K562 (cell line): Measurements from ENCODE around the gene SYT7. TPM values are rescaled to one million over a fixed set of nuclear protein-coding genes. Genes with fewer than 3 reads are reported as not detected.

ENCODE experiments used
- KDM4B ChIP-seq, 2 experiments: fragments of 450-650 bp in 1 of 2; sonication (generic) in 1 of 2; IDR thresholded peaks; 2 replicates each; pipeline ENCODE4 v1.6.1; 2016 to 2017; ENCODE audit warnings: borderline replicate concordance in 2 of 2, antibody characterized with exemption in 1 of 2, low read depth in 1 of 2, mild to moderate bottlenecking in 1 of 2
- NFE2 ChIP-seq: IDR thresholded peaks from 2 replicates; pipeline ENCODE4 v1.6.1; 2014; ENCODE audit warnings: antibody characterized with exemption, low read depth
- RFX7 ChIP-seq: fragments of 250-450 bp; sonication (Bioruptor Pico); IDR thresholded peaks from 2 replicates; pipeline ENCODE4 v1.5.1; 2021; ENCODE audit warnings: mild to moderate bottlenecking
- RHOXF2B ChIP-seq: fragments of 250-450 bp; sonication (Bioruptor Pico); conservative IDR thresholded peaks from 2 replicates; pipeline ENCODE4 v1.5.1; 2021
- ZKSCAN8 ChIP-seq: fragments of 200-800 bp; sonication (Bioruptor generic); IDR thresholded peaks from 2 replicates; pipeline ENCODE4 v1.6.1; 2016; ENCODE audit warnings: missing genetic modification characterization, missing compliant biosample characterization
- polyA plus RNA-seq, 8 experiments: library from polyadenylated mRNA; depleted of rRNA in 4 of 8; stranded (reverse) in 5 of 8; unstranded in 3 of 8; fragments of >200 nt; fragmentation: Nextera tagmentation in 2 of 8; fragmentation: Illumina TruSeq in 1 of 8; extraction: Ambion mirVana in 2 of 8; extraction: Trizol in 1 of 8; gene quantifications; 2 replicates each; pipeline versions ENCODE4 v1.2.1 to v1.2.3, GENCODE V29; 2011 to 2014; ENCODE audit warnings: inconsistent platforms in 1 of 8, missing spikeins in 1 of 8
- total RNA-seq, 7 experiments: library from RNA; depleted of rRNA in 6 of 7; stranded (reverse); fragments of >200 nt in 6 of 7; fragmentation: Illumina TruSeq in 2 of 7; extraction: Trizol in 2 of 7; gene quantifications; 2 replicates each; pipeline versions ENCODE4 v1.2.1 to v1.2.3, GENCODE V29; 2011 to 2021; ENCODE audit warnings: low replicate concordance in 1 of 7
- TF ChIP-seq, protein P1 (sequence below), 2 experiments: fragments of 450-650 bp; IDR thresholded peaks; 2 replicates each; pipeline ENCODE4 v1.6.1; 2018; ENCODE audit warnings: mild to moderate bottlenecking in 2 of 2, low read depth in 1 of 2; ENCODE audit not compliant: partially characterized antibody in 2 of 2
- TF ChIP-seq, protein P2 (sequence below), 2 experiments: fragments of 450-650 bp; IDR thresholded peaks; 2 replicates each; pipeline ENCODE4 v1.6.1; 2016; ENCODE audit warnings: mild to moderate bottlenecking in 2 of 2, borderline replicate concordance in 1 of 2, low read depth in 1 of 2, moderate library complexity in 1 of 2
- TF ChIP-seq, protein P3 (sequence below): fragments of 450-650 bp; formaldehyde crosslinking; IDR thresholded peaks from 2 replicates; pipeline ENCODE4 v1.4.0; 2020; ENCODE audit warnings: mild to moderate bottlenecking
- TF ChIP-seq, protein P4 (sequence below): fragments of 250-450 bp; sonication (Bioruptor Pico); IDR thresholded peaks from 2 replicates; pipeline ENCODE4 v1.8.0; 2021; ENCODE audit warnings: borderline replicate concordance, mild to moderate bottlenecking, moderate library complexity; ENCODE audit not compliant: poor library complexity, severe bottlenecking

Gene SYT7
- total and polyA plus RNA-seq, 9 of the 15 experiments (the other 6 are each of a cell fraction or from before 2014, with no cell fraction given): 0.01 to 0.51 (median 0.16) TPM; not detected in 1

DNA sequence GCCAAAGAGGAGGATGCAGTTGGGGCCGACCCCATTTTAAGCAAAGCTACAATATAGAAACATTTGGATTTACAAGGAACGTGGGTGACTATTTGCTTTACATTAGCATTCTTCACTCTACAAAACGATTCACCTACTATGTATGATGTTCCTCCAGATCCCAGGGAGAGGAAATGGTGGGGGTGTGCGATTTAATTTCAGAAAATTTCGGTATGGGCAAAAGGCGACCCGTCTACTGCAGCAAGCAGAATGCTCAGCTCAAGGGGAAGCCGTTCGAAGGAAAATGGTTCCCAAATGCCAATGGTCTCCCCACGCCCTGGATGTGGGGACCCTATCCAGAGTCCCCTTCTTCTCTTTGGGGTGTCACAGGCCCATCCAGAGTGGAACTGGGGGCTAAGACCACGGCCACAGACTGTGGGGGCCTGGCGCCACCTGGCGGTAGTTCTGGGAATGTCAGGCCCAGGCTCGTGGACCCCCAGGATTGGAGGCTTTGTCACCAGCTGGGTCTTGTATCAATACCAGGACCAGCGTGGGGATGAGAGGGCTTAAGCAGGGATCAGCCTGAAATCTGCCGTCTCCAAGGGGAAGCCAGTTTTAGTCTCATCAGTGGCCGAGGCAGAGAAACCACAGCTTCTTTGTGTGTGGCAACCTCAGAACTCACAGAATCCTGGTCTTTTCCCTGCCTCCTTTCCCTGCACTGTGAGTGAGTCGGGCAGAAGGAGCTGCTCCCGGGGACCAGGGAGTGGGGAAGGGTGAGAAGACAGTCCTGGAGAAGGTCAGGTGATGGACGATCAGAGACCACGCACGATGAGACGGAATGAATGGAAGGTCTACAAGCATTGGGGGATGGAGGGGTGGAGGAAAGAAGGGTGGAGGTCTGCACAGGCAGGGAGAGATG is 64.0 kb downstream of the SYT7 start (continued):
- TF ChIP-seq, protein P1, sequence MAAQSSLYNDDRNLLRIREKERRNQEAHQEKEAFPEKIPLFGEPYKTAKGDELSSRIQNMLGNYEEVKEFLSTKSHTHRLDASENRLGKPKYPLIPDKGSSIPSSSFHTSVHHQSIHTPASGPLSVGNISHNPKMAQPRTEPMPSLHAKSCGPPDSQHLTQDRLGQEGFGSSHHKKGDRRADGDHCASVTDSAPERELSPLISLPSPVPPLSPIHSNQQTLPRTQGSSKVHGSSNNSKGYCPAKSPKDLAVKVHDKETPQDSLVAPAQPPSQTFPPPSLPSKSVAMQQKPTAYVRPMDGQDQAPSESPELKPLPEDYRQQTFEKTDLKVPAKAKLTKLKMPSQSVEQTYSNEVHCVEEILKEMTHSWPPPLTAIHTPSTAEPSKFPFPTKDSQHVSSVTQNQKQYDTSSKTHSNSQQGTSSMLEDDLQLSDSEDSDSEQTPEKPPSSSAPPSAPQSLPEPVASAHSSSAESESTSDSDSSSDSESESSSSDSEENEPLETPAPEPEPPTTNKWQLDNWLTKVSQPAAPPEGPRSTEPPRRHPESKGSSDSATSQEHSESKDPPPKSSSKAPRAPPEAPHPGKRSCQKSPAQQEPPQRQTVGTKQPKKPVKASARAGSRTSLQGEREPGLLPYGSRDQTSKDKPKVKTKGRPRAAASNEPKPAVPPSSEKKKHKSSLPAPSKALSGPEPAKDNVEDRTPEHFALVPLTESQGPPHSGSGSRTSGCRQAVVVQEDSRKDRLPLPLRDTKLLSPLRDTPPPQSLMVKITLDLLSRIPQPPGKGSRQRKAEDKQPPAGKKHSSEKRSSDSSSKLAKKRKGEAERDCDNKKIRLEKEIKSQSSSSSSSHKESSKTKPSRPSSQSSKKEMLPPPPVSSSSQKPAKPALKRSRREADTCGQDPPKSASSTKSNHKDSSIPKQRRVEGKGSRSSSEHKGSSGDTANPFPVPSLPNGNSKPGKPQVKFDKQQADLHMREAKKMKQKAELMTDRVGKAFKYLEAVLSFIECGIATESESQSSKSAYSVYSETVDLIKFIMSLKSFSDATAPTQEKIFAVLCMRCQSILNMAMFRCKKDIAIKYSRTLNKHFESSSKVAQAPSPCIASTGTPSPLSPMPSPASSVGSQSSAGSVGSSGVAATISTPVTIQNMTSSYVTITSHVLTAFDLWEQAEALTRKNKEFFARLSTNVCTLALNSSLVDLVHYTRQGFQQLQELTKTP (IDR thresholded peaks at IDR 0.05; ENCODE audit: low read depth in 1 of 2, partially characterized antibody in 2 of 2): no peak
- TF ChIP-seq RFX7 (CRISPR knock-in tag): no peak
- TF ChIP-seq KDM4B (IDR thresholded peaks at IDR 0.05; ENCODE audit: borderline replicate concordance in 2 of 2, low read depth in 1 of 2): no peak
- no peak for TF ChIP-seq ZKSCAN8 (CRISPR knock-in tag)
- TF ChIP-seq, protein P2, sequence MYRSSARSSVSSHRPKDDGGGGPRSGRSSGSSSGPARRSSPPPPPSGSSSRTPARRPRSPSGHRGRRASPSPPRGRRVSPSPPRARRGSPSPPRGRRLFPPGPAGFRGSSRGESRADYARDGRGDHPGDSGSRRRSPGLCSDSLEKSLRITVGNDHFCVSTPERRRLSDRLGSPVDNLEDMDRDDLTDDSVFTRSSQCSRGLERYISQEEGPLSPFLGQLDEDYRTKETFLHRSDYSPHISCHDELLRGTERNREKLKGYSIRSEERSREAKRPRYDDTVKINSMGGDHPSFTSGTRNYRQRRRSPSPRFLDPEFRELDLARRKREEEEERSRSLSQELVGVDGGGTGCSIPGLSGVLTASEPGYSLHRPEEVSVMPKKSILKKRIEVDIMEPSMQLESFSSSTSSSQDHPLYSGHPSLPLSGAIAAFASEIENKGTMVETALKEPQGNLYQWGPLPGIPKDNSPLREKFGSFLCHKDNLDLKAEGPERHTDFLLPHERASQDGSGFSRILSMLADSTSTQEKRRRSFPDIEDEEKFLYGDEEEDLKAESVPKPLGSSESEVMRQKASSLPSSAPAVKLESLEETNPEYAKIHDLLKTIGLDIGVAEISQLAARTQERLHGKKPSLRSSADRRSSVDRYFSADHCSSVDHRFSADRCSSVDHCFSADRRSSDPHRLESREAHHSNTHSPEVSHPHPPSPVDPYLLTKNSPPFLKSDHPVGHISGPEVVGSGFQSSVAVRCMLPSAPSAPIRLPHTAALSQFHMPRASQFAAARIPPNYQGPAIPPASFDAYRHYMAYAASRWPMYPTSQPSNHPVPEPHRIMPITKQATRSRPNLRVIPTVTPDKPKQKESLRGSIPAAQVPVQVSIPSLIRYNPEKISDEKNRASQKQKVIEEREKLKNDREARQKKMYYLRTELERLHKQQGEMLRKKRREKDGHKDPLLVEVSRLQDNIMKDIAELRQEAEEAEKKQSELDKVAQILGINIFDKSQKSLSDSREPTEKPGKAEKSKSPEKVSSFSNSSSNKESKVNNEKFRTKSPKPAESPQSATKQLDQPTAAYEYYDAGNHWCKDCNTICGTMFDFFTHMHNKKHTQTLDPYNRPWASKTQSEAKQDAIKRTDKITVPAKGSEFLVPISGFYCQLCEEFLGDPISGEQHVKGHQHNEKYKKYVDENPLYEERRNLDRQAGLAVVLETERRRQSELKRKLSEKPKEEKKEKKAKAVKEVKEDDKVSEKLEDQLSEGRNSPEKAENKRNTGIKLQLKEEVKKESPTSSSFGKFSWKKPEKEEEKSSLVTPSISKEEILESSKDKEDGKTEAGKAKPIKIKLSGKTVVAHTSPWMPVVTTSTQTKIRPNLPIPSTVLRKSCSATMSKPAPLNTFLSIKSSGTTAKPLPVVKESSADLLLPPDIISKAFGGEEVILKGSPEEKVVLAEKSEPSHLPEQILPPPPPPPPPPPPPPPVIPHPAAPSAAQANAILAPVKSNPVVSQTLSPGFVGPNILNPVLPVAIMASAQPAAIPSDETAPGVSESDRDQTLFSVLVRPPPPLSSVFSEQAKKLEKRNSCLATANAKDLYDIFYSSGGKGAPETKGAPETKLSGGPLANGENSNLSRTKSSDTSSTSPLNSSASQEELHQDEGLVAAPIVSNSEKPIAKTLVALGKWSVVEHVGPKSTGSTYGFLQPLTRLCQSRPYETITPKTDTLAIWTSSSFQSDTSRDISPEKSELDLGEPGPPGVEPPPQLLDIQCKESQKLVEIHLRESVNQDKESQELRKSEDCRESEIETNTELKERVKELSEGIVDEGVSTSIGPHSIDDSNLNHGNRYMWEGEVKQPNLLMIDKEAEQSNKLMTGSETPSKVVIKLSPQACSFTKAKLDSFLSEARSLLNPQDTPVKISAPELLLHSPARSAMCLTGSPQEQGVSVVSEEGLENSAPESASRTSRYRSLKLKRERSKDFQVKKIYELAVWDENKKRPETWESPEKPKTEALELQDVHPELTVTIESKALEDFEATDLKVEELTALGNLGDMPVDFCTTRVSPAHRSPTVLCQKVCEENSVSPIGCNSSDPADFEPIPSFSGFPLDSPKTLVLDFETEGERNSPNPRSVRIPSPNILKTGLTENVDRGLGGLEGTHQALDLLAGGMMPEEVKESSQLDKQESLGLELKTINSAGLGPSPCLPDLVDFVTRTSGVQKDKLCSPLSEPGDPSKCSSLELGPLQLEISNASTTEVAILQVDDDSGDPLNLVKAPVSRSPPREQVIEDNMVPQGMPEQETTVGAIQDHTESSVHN (IDR thresholded peaks at IDR 0.05; ENCODE audit: borderline replicate concordance in 1 of 2, low read depth in 1 of 2): no peak
- TF ChIP-seq, protein P3, sequence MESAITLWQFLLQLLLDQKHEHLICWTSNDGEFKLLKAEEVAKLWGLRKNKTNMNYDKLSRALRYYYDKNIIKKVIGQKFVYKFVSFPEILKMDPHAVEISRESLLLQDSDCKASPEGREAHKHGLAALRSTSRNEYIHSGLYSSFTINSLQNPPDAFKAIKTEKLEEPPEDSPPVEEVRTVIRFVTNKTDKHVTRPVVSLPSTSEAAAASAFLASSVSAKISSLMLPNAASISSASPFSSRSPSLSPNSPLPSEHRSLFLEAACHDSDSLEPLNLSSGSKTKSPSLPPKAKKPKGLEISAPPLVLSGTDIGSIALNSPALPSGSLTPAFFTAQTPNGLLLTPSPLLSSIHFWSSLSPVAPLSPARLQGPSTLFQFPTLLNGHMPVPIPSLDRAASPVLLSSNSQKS (CRISPR knock-in tag): no peak
- no peak for TF ChIP-seq RHOXF2B (CRISPR knock-in tag)
- TF ChIP-seq NFE2: no peak
- TF ChIP-seq, protein P4, sequence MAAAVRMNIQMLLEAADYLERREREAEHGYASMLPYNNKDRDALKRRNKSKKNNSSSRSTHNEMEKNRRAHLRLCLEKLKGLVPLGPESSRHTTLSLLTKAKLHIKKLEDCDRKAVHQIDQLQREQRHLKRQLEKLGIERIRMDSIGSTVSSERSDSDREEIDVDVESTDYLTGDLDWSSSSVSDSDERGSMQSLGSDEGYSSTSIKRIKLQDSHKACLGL (CRISPR knock-in tag): no peak
